ENCODE measurements around the gene CORO7. TPM values are rescaled to one million over a fixed set of nuclear protein-coding genes. Genes with fewer than 3 reads are reported as not detected.

CORO7 gene
- total and polyA plus RNA-seq, 9 of the 15 experiments (the other 6 are each of a cell fraction or from before 2014, with no cell fraction given), result 0.45 to 77.2 (median 18.7) TPM

GRCh38 chr16:4350787-4351659 lies 65.4 kb downstream of the CORO7 start, which contains the start of gene PAM16 (continued):
- TF ChIP-seq ZNF318 (IDR thresholded peaks at IDR 0.05; ENCODE audit: borderline replicate concordance in 1 of 2, low read depth in 1 of 2) (no peak), CREM (IDR thresholded peaks at IDR 0.05; ENCODE audit: low read depth) (peak; percentile 24; the same call in 1 of the 2 replicates), HDGF (IDR thresholded peaks at IDR 0.05) (no peak), RAD51 (IDR thresholded peaks at IDR 0.05; ENCODE audit: borderline replicate concordance, low read depth) (no peak), SNAPC5 (CRISPR knock-in tag; IDR thresholded peaks at IDR 0.05) (no peak), RBM22 (IDR thresholded peaks at IDR 0.05; ENCODE audit: low read depth, low read length, poor library complexity, severe bottlenecking) (peak; percentile 65), ZNF224 (CRISPR knock-in tag; IDR thresholded peaks at IDR 0.05) (no peak), PURB (CRISPR knock-in tag; IDR thresholded peaks at IDR 0.05; ENCODE audit: low read depth) (no peak), HDAC6 (IDR thresholded peaks at IDR 0.05; ENCODE audit: low read depth, low read length) (no peak), ZNF77 (CRISPR knock-in tag; IDR thresholded peaks at IDR 0.05) (no peak), USF2 (CRISPR knock-in tag; IDR thresholded peaks at IDR 0.05) (no peak), RREB1 (CRISPR knock-in tag; IDR thresholded peaks at IDR 0.05) (no peak)

Measured in K562 (cell line).